PC-9 (cell line): ENCODE results near the gene SLC2A2. TPM values are rescaled to one million over a fixed set of nuclear protein-coding genes. Genes with fewer than 3 reads are reported as not detected.

Experiments used
- BruUV-seq: library from RNA; stranded (reverse); fragments of 400-500 nt; replicated peaks from 2 replicates; lab custom pipeline; 2021; lab: Mats Ljungman, UMichigan
- CTCF ChIA-PET: fragments of 300-600 bp; sonication (Branson Sonifier 250); formaldehyde crosslinking; loops from one replicate; lab custom pipeline; 2022; ENCODE audit warnings: antibody characterized with exemption; lab: Charles Lee
- POLR2A ChIA-PET: fragments of 300-600 bp; sonication (Branson Sonifier 250); formaldehyde crosslinking; loops from one replicate; lab custom pipeline; 2022; ENCODE audit warnings: antibody characterized with exemption; ENCODE audit not compliant: unreplicated experiment; lab: Charles Lee
- DNase-seq, 2 experiments: peaks; one replicate each; pipeline versions ENCODE4 v3.0.0 to v3.0.0-alpha.2; 2015 to 2022; ENCODE audit warnings: mixed read lengths in 1 of 2
- H2AFZ ChIP-seq: fragments of 200-600 bp; sonication (generic); 2 replicates; pipeline ENCODE4 v1.8.1; 2017; ENCODE audit warnings: antibody characterized with exemption
- H3F3A ChIP-seq: fragments of 200-600 bp; sonication (generic); 2 replicates; pipeline ENCODE4 v1.8.1; 2017; ENCODE audit warnings: antibody characterized with exemption, mild to moderate bottlenecking, low read depth; ENCODE audit not compliant: insufficient read depth
- H3K27ac ChIP-seq: fragments of 200-600 bp; sonication (generic); 2 replicates; pipeline ENCODE4 v1.6.1; 2016; ENCODE audit warnings: mixed run types
- H3K27me3 ChIP-seq: fragments of 200-600 bp; sonication (generic); 2 replicates; pipeline ENCODE4 v1.6.1; 2016; ENCODE audit warnings: low read depth, mixed run types; ENCODE audit not compliant: insufficient read depth
- H3K36me3 ChIP-seq: fragments of 200-600 bp; sonication (generic); 2 replicates; pipeline ENCODE4 v1.6.1; 2016; ENCODE audit warnings: low read depth, mixed run types
- H3K4me1 ChIP-seq: fragments of 200-600 bp; sonication (generic); replicated peaks from 2 replicates; pipeline ENCODE4 v1.6.1; 2016; ENCODE audit warnings: mixed run types; ENCODE audit not compliant: insufficient read depth
- H3K4me2 ChIP-seq: fragments of 200-600 bp; sonication (generic); 2 replicates; pipeline ENCODE4 v1.6.1; 2017; ENCODE audit warnings: mixed run types
- H3K4me3 ChIP-seq: fragments of 200-600 bp; sonication (generic); 2 replicates; pipeline ENCODE4 v1.6.1; 2016; ENCODE audit warnings: mixed run types
- H3K79me2 ChIP-seq: fragments of 200-600 bp; sonication (generic); 2 replicates; pipeline ENCODE4 v1.6.1; 2017; ENCODE audit warnings: low read depth, mixed run types
- H3K9me2 ChIP-seq: fragments of 200-600 bp; sonication (generic); 2 replicates; pipeline ENCODE4 v1.8.1; 2017; ENCODE audit warnings: mild to moderate bottlenecking; ENCODE audit not compliant: insufficient read depth
- H3K9me3 ChIP-seq: fragments of 200-600 bp; sonication (generic); 2 replicates; pipeline ENCODE4 v1.8.1; 2016; ENCODE audit warnings: low read depth; ENCODE audit not compliant: insufficient read depth
- H4K20me1 ChIP-seq: fragments of 200-600 bp; sonication (generic); 2 replicates; pipeline ENCODE4 v1.8.1; 2017; ENCODE audit not compliant: insufficient read depth
- EZH2 ChIP-seq: fragments of 200-600 bp; sonication (generic); IDR thresholded peaks from 2 replicates; pipeline ENCODE4 v1.8.0; 2017; ENCODE audit warnings: antibody characterized with exemption, low read depth
- intact Hi-C: fragments of 100-400 bp; cut with micrococcal nuclease; formaldehyde crosslinking; loops from one replicate; pipeline ENCODE4 v1.10.0; 2022; ENCODE audit not compliant: unreplicated experiment
- total RNA-seq: library from RNA; stranded (reverse); gene quantifications from 2 replicates; pipeline ENCODE4 v1.2.3, GENCODE V29; 2021
- TF ChIP-seq, protein P1 (sequence below): fragments of 200-600 bp; sonication (generic); conservative IDR thresholded peaks from 2 replicates; pipeline ENCODE4 v1.6.1; 2017; ENCODE audit warnings: mixed run types, antibody characterized with exemption, mild to moderate bottlenecking, moderate library complexity

The SLC2A2 gene
- total RNA-seq, 1 experiment from 2014 or later: not detected

DNA sequence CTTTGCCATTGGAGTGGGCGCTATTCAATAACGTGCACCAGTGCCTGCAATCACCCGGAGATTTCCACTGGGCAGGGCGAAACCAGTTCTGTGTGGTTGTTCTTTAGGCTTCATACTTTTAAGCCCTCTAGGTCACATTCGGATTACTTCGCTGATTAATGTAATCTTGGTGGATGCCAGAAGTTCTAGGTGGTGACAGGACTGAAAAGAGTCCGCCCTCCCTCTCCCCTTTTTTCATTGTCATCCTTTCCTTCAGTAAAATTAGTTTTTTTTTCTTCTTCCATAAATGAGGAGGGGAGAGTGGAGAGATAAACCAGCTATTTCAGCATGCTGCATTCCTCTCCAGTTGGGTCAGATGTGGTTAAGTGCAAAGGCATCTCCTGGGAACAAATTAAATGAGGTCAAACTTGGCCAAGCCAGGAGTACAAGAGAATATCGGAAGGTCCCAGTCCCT is 2.3 kb upstream of the SLC2A2 start:
- DNase-seq: peak; percentile 43 to 81
- H3K27me3 ChIP-seq: no peaks in the 10 kb centered on the region
- TF ChIP-seq, protein P1, sequence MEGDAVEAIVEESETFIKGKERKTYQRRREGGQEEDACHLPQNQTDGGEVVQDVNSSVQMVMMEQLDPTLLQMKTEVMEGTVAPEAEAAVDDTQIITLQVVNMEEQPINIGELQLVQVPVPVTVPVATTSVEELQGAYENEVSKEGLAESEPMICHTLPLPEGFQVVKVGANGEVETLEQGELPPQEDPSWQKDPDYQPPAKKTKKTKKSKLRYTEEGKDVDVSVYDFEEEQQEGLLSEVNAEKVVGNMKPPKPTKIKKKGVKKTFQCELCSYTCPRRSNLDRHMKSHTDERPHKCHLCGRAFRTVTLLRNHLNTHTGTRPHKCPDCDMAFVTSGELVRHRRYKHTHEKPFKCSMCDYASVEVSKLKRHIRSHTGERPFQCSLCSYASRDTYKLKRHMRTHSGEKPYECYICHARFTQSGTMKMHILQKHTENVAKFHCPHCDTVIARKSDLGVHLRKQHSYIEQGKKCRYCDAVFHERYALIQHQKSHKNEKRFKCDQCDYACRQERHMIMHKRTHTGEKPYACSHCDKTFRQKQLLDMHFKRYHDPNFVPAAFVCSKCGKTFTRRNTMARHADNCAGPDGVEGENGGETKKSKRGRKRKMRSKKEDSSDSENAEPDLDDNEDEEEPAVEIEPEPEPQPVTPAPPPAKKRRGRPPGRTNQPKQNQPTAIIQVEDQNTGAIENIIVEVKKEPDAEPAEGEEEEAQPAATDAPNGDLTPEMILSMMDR: no peak
- TF ChIP-seq EZH2: no peak
- H3K9me3 ChIP-seq: no peaks in the 10 kb centered on the region
- peak overlapping the region; percentile 48; the same call in 1 of the 2 replicates for H3K4me3 ChIP-seq
- peaks cover 13% of the 10 kb centered on the region; the same call in 1 of the 2 replicates for H3F3A ChIP-seq
- H4K20me1 ChIP-seq: no peaks in the 10 kb centered on the region
- CTCF ChIA-PET: interaction anchor here (0.7 kb wide), 1 partner anchor 67 kb away, joined by 4 read pairs; no protein-coding TSS in a partner anchor
- no peaks in the 10 kb centered on the region for H3K36me3 ChIP-seq
- POLR2A ChIA-PET: interaction anchor here (0.6 kb wide), 1 partner anchor 743 kb away, joined by 3 read pairs; no protein-coding TSS in a partner anchor
- H3K9me2 ChIP-seq: no peaks in the 10 kb centered on the region; the same call in 1 of the 2 replicates
- intact Hi-C loops: loop anchor here (2.0 kb wide), 1 partner anchor 22 kb away; no protein-coding TSS in a partner anchor
- peaks cover 11% of the 10 kb centered on the region for H3K4me1 ChIP-seq
- peak overlapping the region; percentile 74 for H3K4me2 ChIP-seq
- H3K79me2 ChIP-seq: no peaks in the 10 kb centered on the region
- BruUV-seq: no TSS peak
- H3K27ac ChIP-seq: peak overlapping the region; percentile 36
- H2AFZ ChIP-seq: peak overlapping the region; percentile 76

DNA sequence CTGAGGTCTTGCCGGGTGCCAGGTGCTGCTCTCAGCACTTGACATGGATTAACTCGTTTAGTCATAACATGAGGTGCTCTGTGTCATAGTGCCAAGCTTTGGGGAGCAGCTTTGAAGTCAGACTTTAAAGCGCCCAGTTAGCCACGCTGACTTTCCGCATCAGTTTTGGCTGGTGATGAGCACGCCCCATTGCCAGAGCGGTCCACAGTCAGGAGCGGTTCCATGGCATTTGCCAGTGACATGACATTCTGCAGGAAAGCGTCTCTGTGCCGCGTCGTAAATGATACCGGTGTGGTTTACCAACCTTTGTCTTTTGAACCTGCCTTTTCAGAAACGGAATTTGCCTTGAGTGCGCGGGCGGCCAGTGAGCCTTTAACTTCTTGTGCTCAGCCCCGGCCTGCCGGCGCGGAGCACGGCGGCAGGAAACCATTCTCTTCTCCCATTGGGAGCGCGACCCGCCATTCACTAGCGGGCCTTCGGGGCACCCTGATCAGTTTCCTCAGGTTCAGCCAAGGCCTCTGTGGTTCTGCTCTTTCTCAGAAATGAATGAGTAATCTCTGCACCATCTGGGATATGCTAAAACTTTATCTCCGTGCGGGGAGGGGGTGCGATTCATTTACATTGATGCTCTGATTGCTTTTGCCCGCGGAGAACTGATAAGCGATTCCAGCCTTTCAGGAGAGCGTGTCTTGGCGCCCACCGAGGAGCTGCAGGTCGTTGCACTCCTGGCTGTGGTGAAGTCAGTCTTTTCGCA is 1.7 kb upstream of the SLC2A2 start:
- H2AFZ ChIP-seq: peak overlapping the region; percentile 76
- DNase-seq: peak; percentile 61 to 76
- no TSS peak for BruUV-seq

DNA sequence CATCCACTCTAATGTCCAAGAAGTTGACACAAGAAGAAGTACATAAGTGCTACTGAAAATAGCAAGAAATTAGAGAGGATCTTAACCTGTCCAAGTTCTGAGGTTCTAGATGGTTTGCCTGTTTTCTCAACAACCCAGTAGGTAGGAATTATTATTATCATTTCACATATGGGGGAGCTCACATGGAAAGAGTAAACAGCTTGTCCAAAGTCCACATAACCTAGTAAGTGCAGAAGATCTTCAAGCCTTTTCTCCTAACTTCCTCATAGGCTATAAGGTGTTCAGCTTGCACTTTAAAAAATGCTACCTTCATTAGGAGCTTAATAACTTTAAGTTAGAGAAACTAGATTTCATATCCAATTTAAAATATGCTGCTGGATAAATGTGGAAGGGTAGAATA is 3.0 kb downstream of the SLC2A2 start:
- H3F3A ChIP-seq: peaks cover 10% of the 10 kb centered on the region; the same call in 1 of the 2 replicates
- H3K27ac ChIP-seq: no peak overlapping the region
- H3K4me1 ChIP-seq: peaks cover 2% of the 10 kb centered on the region; the same call in 1 of the 2 replicates
- TF ChIP-seq, protein P1: no peak
- TF ChIP-seq EZH2: no peak
- H3K79me2 ChIP-seq: no peaks in the 10 kb centered on the region
- H3K36me3 ChIP-seq: no peaks in the 10 kb centered on the region
- no peak overlapping the region for H3K4me3 ChIP-seq
- no peaks in the 10 kb centered on the region for H3K9me3 ChIP-seq
- no peak overlapping the region for H3K4me2 ChIP-seq
- ChIA-PET POLR2A (no interaction called here), CTCF (no interaction called here)
- BruUV-seq: no TSS peak
- H3K27me3 ChIP-seq: no peaks in the 10 kb centered on the region
- H2AFZ ChIP-seq: no peak overlapping the region
- no peaks in the 10 kb centered on the region for H4K20me1 ChIP-seq
- DNase-seq: no peak
- intact Hi-C loops: no loop called here
- no peaks in the 10 kb centered on the region for H3K9me2 ChIP-seq

More for the DNA sequence above, 1.7 kb upstream of the SLC2A2 start:
- H3K36me3 ChIP-seq: no peaks in the 10 kb centered on the region
- peak overlapping the region; percentile 74 for H3K4me2 ChIP-seq
- peaks cover 11% of the 10 kb centered on the region for H3K4me1 ChIP-seq
- CTCF ChIA-PET: no interaction called here
- H3K27ac ChIP-seq: peak overlapping the region; percentile 36
- TF ChIP-seq, protein P1: no peak
- no peak for TF ChIP-seq EZH2
- no peaks in the 10 kb centered on the region for H3K9me3 ChIP-seq
- H4K20me1 ChIP-seq: no peaks in the 10 kb centered on the region
- intact Hi-C loops: loop anchor here (2.0 kb wide), 1 partner anchor 23 kb away; no protein-coding TSS in a partner anchor
- no peaks in the 10 kb centered on the region; the same call in 1 of the 2 replicates for H3K9me2 ChIP-seq
- peaks cover 13% of the 10 kb centered on the region; the same call in 1 of the 2 replicates for H3F3A ChIP-seq
- no peaks in the 10 kb centered on the region for H3K27me3 ChIP-seq
- POLR2A ChIA-PET: interaction anchor here (0.6 kb wide), 1 partner anchor 743 kb away, joined by 3 read pairs; no protein-coding TSS in a partner anchor
- peak overlapping the region; percentile 48; the same call in 1 of the 2 replicates for H3K4me3 ChIP-seq
- no peaks in the 10 kb centered on the region for H3K79me2 ChIP-seq
